Measurements from ENCODE around the gene ASXL1.
"Not testable (repeated sequence)": the region's sequence is repeated elsewhere in the genome, so short reads cannot be mapped to it uniquely, and the experiment has no call there.

The ASXL1 gene

DNA sequence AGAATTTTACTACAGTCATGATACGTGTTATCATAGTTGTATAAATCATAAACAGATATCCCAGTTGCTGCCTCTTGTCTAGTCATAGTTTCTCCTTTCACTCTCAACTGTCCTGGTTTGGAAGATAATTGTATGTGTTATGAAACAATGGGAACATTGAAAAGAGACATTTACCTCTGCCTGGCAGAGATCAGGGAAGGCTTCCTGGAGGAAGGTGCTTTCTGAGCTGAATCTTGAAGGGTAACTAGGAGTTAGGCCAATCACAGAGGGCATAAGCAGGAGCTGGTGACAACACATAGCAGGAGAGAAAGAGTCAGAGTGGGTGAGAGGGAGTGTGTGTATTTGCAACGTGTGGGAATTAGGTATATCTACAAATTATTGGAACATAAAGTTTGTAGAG lies 5.4 kb downstream of the ASXL1 start:
- no peak for DNase-seq (ENCODE audit: low read depth)

DNA sequence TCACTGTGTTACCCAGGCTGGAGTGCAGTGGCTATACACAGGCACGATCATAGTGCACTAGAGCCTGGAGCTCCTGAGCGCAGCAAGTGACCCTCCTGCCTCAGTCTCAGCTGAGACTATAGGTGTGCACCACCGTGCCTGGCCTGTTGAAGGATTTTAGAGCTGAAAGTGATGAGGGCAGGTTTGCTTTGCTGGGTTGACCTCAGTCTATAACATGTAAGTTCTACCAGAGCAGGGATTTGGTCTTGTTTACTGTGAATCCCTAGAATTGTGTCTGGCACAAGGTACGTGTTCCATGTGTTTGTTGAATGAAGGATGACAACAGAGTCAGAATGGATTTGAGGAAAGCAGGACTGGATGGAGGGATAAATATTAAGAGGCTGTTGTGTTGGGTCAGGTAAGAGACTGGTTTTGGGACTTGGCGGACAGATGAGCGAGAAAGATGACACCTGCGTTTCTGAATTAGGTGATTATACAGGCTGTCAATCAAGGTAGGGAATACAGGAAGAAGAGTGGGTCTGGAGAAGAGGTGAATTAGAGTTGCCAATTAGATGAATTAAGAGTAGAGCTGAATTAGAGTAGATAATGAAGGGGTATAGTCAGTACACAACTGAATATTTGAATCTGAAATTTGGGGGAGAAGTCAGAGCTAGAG lies 6.5 kb downstream of the ASXL1 start:
- no peak for DNase-seq (ENCODE audit: low read depth)

DNA sequence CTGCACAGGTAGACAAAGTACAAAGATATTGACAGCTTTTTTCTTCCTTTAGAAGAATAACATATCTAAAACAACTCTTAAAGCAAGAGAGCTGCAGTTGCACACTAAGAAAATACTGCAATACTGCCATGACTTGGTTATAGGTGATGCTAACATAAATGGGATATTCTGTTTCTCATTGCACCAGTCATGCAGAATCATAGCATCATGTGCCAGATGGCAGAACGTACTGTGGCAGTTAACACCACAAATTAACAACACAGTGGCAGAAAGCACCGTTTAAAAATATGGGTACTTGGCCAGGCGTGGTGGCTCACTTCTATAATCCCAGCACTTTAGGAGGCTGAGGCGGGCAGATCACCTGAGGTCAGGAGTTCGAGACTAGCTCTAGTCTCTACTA lies 7.4 kb downstream of the ASXL1 start:
- DNase-seq (ENCODE audit: low read depth): no peak

DNA sequence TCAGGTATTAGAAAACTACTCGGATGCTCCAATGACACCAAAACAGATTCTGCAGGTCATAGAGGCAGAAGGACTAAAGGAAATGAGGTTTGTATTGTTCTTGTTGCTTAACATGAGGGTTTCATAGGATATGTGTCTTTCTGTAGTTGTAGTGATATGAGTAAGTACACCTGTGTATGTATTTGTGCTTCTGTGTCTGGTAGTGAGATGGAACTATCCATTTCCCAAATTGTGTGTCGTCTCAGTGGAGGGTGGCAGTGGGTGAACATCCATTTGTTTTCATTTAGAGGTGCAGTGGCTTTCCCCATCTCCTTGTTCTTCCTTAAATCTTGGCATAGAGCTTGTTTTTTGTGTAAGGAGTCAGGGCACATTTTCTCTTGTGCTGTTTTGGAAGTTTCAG lies 8.2 kb downstream of the ASXL1 start:
- no peak for DNase-seq (ENCODE audit: low read depth)

DNA sequence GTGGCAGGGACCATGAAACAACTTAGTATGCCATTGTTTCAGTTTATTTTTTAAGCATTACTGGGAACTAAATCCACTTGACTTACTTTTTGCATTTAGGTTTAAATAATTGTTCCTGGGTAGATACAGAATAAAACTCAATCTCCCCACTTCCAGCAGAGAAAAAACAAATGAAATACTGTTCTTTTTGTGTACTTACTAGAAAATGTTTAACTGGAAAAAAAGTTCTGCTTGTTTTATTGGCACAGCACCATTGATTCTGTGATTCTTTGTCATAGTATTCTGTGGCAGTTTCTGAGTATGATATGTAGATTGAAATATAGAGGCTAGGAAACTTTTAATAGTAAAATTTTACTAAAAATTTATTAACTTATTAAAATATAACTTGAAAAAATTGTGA lies 10.2 kb downstream of the ASXL1 start:
- no peak for DNase-seq (ENCODE audit: low read depth)

DNA sequence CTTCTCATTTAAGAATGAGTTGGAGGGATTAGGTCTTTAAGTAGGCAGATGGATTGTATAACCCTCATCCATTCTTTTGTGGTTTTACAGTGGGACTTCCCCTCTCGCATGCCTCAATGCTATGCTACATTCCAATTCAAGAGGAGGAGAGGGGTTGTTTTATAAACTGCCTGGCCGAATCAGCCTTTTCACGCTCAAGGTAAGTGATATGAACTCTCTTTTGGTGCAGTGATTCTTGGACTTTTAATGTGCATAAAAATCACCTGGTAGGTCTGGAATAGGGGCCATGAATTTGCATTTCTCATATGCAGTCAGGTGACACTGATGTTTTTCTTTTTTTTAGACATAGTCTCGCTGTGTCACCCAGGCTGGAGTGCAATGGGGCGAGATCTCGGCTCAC lies 10.8 kb downstream of the ASXL1 start:
- DNase-seq (ENCODE audit: low read depth): peak; percentile 39

DNA sequence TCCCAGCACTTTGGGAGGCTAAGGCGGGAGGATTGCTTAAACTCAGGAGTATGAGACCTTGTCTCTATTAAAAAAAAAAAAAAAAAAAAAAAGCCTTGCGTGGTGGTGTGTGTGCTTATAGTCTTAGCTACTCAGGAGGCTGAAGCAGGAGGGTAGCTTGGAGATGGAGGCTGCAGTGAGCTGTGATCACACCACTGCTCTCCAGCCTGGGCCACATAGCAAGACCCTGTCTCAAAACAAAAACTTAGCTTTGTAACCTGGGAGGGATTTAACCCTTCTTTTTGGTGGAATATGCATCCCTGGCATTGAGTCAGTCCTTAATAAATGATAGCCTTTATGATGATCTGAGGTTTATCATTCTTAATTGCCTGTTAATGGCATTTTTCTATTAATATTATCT lies 12.8 kb downstream of the ASXL1 start:
- no peak for DNase-seq (ENCODE audit: low read depth)

DNA sequence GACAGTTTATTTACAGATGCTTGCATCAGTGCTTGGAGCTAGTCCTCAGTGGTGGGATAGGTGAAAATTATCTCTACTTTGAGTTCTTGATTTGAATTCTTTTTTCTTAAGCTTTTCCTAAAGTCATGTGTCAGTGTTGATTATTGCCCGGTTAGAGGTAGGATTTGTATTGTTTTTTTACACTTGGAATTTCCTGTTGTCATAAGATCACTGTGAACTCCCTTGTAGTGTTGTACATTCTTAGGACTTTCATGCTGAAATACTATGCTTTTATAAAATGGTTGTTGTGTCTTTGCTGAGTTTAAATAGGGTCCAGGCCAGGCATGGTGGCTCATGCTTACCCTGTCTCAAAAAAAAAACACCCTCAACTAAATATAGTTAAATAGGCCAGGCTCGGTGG lies 20.3 kb downstream of the ASXL1 start:
- DNase-seq (ENCODE audit: low read depth): no peak

DNA sequence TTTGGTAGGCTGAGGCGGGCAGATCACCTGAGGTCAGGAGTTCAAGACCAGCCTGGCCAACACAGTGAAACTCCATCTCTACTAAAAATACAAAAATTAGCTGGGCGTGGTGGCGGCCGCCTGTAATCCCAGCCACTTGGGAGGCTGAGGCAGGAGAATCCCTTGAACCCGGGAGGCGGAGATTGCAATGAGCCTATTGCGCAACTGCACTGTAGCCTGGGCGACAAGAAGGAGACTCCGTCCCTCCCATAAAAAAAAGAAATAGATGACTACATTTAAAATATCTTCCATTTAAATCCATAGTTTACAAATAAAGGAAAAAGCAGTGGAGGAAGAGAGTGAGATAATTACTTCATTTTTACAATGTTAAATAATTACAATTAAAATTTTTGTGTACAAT lies 21.9 kb downstream of the ASXL1 start:
- not testable (repeated sequence) for DNase-seq (ENCODE audit: low read depth)

DNA sequence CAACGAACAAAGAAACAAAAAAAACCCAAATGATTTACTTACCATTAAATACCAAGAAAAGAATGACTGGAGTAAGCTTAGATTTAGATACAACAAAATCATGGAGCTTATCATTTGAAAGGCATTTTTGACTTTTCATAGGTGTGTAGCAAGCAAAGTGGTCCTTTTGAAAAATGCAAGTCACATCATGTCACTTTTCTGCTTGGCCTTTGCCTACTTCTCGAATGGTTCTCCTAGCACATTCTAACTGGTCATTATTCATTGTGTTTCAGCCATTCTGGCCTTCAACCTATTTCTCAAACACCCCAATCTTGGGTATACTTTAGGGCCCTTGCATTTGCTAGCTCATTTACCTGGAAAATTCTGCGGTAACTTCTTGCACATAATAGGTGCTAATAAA lies 22.6 kb downstream of the ASXL1 start:
- DNase-seq (ENCODE audit: low read depth): no peak

DNA sequence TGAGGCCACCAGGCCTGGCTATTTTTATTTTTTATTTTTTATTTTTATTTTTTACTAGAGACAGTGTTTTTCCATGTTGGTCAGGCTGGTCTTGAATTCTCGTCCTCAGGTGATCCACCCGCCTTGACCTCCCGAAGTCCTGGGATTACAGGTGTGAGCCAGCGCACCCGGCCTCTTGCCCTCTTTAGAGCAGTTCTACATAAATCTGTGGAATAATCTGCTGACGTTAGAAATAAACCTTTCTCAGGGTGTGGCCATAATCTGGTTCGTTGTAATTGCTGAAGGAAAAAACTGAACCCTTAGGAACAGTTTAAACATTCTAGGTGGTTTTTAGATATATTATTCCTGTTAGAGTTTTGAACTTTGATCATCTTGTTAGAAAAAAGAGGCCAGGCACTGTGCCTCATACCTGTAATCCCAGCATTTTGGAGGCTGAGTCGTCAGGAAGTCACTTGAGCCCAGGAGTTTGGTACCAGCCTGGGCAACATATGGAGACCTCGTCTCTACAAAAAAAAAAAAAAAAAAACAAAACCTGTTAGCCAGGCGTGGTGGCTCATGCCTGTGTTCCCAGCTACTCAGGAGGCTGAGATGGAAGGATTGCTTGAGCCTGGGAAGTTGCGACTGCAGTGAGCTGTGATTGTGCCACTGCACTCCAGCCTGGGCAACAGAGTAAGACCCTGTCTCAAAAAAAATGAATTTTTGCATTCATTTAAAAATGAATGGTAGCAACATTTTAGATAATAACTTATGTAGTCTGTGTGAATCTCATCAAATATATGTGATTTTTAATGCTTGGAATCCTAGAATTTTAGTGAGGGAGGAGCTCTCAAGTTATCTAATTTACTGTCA lies 24.2 kb downstream of the ASXL1 start:
- DNase-seq (ENCODE audit: low read depth): no peak

DNA sequence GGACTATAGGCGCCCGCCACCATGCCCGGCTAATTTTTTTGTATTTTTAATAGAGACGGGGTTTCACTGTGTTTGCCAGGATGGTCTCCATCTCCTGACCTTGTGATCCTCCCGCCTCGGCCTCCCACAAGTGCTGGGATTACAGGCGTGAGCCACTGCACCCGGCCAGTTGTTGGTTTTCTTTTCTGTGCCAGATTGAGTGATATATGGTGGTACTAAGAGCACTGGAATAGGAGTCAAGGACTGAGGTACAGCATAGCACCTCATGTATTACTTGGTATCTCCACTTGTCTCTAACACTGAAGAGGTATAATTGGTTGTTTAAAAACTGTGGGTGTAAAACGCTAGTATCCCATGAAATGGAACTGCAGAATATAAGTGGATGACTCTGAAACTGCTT lies 25.3 kb downstream of the ASXL1 start:
- DNase-seq (ENCODE audit: low read depth): not testable (repeated sequence)

DNA sequence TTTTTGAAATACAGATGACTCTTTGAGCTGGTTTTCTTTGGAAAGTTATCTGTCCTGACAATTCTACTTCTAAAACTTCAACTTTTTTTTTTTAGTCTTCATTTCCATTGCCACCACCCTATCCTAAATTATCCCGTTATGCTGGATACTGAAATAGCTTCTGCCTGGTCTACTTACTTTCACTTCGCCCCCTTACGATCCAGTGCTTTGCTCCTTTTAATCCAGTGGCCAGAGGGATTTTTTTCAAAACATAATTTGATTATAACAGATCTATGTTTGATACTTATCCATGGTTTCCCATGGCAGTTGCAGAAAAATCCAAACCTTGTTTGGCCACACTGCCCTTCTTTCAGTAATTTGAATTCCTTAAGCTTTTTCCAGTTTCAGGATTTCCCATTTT lies 27.4 kb downstream of the ASXL1 start:
- DNase-seq (ENCODE audit: low read depth): no peak

DNA sequence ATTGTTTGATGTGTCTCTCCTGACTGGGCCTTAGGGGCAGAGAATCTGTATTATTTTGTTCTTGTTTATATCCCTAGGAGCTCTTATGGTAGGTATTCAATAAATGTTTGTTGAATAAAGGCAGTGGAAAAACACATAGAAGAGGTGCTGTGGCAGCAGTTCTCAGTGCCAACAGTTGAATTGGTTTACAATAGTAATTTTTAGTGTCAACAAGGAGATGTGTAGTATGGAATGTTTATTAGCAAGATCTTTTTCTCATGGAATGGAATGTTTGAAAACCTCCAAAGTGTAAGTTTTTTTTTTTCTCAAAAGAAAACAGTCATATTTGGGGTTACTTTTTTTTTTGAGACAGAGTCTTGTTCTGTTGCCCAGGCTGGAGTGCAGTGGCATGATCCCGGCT lies 28.0 kb downstream of the ASXL1 start:
- peak; percentile 59 for DNase-seq (ENCODE audit: low read depth)

DNA sequence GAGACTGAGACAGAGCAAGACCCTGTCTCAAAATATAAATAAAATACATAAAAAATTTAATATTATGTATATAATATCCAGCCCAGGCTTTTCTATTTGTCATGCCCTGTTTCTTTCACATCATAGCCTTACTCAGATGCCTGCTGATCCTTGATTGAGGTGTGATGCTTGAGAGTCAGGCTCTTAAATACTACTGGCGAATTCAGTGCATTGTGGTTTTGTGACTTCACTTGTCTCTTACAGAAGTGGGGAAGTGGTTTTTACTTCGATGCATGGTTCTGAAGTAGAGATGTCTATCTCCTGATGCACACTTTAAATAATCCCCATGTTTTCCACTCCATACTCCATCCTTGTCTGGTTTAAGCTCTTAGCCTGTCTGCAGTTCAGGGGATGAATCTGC lies 29.1 kb downstream of the ASXL1 start:
- DNase-seq (ENCODE audit: low read depth): peak; percentile 38

DNA sequence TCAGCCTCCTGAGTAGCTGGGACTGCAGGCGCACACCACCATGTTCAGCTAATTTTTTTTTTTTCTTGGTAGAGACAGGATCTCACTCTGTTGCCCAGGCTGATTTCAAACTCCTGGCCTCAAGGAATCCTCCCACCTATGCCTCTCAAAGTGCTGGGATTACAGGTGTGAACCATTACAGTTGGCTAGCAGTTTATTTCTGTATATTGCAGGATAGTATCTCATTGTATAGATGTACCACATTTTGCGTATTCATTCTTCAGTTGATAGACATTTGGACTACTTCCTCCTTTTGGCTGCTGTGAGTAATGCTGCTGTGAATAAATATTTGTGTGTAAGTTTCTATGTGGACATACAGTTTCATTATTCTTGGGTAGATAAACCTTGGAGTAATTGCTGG lies 32.9 kb downstream of the ASXL1 start:
- no peak for DNase-seq (ENCODE audit: low read depth)

DNA sequence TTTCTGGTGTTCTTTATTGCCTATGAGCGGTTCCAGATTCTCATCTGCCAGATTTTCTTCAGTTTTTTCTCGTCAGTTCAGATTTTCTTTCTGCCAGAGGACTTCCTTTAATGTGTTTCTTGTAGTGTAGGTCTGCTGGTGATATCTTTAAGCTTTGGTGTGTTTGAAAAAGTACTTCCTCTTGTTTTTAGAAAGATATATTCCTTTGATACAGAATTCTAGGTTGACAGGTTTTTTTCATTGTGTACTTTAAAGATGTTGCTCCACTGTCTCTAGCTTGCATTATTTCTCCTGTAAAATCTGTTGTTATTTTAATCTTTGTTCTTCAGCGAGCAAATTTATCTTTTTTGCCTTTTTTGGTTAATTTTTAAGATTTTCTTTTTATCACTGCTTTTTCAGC lies 36.9 kb downstream of the ASXL1 start:
- DNase-seq (ENCODE audit: low read depth): no peak

DNA sequence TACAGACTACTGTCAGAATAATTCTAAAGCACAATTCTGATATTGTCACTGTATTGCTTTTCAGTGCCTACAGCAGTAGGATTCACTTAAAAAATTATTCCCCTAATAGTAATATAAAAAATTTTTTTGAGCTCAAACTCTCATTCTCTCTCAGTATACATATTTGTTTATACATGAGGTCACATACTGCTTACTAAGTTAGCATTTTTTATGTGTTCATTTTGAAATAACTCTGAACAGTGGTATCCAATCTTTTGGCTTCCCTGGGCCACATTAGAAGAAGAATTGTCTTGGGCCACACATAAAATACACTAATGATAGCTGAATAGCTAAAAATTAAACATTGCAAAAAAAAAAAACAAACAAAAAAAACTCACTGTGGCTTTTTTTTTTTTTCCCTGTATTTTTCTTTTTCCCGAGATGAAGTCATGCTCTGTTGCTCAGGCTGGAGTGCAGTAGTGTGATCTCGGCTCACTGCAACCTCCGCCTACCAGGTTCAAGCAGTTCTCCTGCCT lies 38.6 kb downstream of the ASXL1 start:
- DNase-seq (ENCODE audit: low read depth): peak; percentile 30

DNA sequence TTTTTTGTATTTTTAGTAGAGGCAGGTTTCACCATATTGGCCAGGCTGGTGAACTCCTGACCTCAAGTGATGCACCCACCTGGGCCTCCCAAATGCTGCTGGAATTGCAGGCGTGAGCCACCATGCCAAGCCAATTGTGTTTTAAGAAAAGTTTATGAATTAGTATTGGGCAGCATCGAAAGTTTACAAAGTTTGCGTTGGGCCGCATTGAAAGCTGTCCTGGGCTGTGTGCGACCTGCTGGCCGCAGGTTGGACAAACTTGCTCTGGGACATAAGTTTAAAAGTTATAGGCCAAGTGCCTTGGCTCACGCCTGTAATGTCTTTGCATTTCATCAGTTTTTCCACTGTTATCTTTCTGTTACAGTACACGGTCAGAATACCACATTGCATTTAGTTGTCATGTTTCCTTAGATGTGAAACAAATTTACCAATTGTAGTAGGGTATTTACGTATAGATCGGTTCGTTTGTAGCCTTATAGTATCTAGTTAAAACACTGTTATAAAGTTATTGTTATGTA lies 39.5 kb downstream of the ASXL1 start:
- DNase-seq (ENCODE audit: low read depth): no peak

DNA sequence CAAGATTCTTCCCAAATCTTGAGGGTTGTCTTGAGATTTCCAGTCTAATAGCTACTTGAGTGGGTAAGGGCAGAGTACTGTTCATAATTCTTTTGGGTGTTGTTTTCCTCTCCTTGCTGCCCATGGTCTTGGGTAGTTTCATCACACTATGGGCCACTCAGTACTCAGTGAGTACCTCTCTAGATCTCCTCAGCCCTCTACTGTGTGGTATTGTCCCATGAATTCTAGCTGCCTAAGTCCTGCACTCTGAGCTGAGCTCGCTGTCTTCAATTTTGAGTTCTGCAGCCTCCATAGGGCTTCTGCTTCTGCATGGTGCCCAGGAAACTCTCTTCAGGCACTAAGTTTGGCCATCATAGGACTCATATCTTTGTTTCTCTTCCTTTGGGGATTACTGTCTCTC lies 42.3 kb downstream of the ASXL1 start:
- no peak for DNase-seq (ENCODE audit: low read depth)

DNA sequence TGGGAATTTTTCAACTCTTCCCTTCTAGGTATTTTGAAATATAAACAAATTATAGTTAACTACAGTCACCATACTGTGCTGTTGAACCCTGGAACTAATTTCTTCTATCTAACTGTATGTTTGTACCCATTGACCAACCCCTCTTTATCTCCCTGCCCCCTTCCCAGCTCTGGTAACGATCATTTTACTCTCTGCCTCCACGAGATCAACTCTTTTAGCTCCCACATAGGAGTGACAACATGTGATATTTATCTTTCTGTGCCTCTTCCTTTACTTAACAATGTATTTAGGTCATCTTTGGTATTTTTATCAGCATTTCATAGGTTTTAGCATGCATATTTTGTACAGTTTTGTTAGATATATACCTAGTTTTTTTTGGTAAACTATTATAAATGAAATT lies 45.9 kb downstream of the ASXL1 start:
- no peak for DNase-seq (ENCODE audit: low read depth)

DNA sequence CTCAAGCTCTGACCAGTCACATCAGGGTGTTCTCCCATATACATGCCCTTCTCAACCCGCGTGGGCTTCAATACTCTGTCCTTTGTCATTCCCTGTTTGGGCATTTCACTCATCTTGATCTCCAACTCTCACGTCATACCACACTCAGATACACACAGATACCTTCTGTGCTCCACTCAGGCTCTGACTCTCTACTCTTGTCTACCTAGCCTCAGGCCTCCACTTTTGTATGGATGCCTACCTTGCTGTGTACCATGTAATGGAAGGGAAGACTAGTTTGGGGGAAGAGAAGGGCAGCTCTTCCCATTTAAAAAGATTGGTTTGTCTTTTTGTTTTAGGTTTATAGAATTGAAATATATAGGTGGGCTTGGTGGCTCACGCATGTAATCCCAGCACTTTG lies 48.6 kb downstream of the ASXL1 start:
- DNase-seq (ENCODE audit: low read depth): no peak

DNA sequence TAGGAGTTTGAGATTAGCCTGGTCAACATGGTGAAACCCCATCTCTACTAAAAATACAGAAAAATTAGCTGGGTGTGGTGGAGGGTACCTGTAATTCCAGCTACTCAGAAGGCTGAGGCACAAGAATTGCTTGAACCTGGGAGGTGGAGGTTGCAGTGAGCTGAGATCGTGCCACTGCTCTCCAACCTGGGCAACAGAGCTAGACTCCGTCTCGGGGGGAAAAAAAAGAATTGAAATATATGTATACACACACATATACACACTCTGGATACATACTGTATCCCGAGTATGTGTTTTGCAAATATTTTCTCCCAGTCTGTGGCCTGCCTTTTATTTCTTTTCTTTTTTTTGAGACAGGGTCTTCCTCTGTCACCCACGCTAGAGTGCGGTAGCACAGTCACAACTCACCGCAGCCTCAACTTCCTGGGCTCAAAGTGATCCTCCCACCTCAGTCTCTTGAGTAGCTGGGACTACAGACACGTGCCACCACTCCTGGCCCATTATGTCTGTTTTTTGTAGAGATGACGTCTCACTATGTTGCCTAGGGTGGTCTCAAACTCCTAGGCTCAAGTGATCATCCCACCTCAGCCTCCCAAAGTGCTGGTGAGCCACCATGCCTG lies 49.1 kb downstream of the ASXL1 start:
- DNase-seq (ENCODE audit: low read depth): not testable (repeated sequence)
